IMR-90 (cell line): ENCODE data around the gene GLUD1.
"Not testable (repeated sequence)": the region's sequence is repeated elsewhere in the genome, so short reads cannot be mapped to it uniquely, and the experiment has no call there.

ENCODE experiments used
- CTCF ChIP-seq: conservative IDR thresholded peaks from 2 replicates; pipeline ENCODE4 v1.5.1; 2012; ENCODE audit warnings: mild to moderate bottlenecking, low read depth, low read length, improper control_type of control experiment
- ELK1 ChIP-seq: fragments of 150-350 bp; IDR thresholded peaks from 2 replicates; pipeline ENCODE4 v1.6.1; 2016; ENCODE audit warnings: low read depth, mild to moderate bottlenecking, low read length, moderate library complexity, borderline replicate concordance
- RAD21 ChIP-seq: IDR thresholded peaks from 2 replicates; pipeline ENCODE4 v1.6.1; 2012; ENCODE audit warnings: low read length, improper control_type of control experiment
- SMC3 ChIP-seq: fragments of 150-350 bp; IDR thresholded peaks from 2 replicates; pipeline ENCODE4 v1.6.1; 2016; ENCODE audit warnings: low read depth, mild to moderate bottlenecking, antibody characterized with exemption, low read length, moderate library complexity

- not testable (repeated sequence) for TF ChIP-seq RAD21, SMC3, CTCF, ELK1
These were observed 81.1 kb downstream of the GLUD1 start for GRCh38 chr10:87013528-87013927.
